Esophagus squamous epithelium (tissue), 5 donors: ENCODE results near the gene ANKS1B. TPM values are rescaled to one million over a fixed set of nuclear protein-coding genes. Genes with fewer than 3 reads are reported as not detected.

Source experiments
- DNase-seq: peaks from one replicate; lab custom pipeline; 2025; lab: John Stamatoyannopoulos, UW
- H3K27ac ChIP-seq, 4 donors: fragments of 200-600 bp; sonication (generic); one replicate each; pipeline ENCODE4 v1.5.1; 2016 to 2019; ENCODE audit warnings: mild to moderate bottlenecking in 1 of 4
- H3K27me3 ChIP-seq, 4 donors: fragments of 200-600 bp; sonication (generic); 1 replicate in 3 of 4; 2 replicates in 1 of 4; pipeline versions ENCODE4 v1.5.1 to v1.6.0; 2017 to 2021; ENCODE audit warnings: antibody characterized with exemption in 1 of 4
- H3K36me3 ChIP-seq, 3 donors: fragments of 200-600 bp; sonication (generic); one replicate each; pipeline ENCODE4 v1.5.1; 2016 to 2019
- H3K4me1 ChIP-seq, 3 donors: fragments of 200-600 bp; sonication (generic); one replicate each; pipeline ENCODE4 v1.5.1; 2017 to 2019
- H3K4me3 ChIP-seq, 4 donors: fragments of 200-600 bp; sonication (generic); 1 replicate in 3 of 4; 2 replicates in 1 of 4; pipeline ENCODE4 v1.5.1; 2016 to 2019; ENCODE audit warnings: mild to moderate bottlenecking in 2 of 4, moderate library complexity in 1 of 4
- H3K9me3 ChIP-seq, 3 donors: fragments of 200-600 bp; sonication (generic); one replicate each; pipeline ENCODE4 v1.5.1; 2016 to 2019
- POLR2A ChIP-seq, 4 donors: fragments of 450-650 bp; IDR thresholded peaks; one replicate each; pipeline ENCODE4 v1.6.1; 2017; ENCODE audit warnings: antibody characterized with exemption in 4 of 4, mild to moderate bottlenecking in 4 of 4, moderate library complexity in 3 of 4
- WGBS, 2 donors: methylation state at CpG; one replicate each; pipeline ENCODE4 v1.1.5; 2018; 5-methylcytosine and 5-hydroxymethylcytosine counted together
- intact Hi-C: fragments of 100-400 bp; cut with DNase I; formaldehyde crosslinking; loops from one replicate; pipeline ENCODE4 v1.15.0; 2022
- total RNA-seq, 4 donors: library from RNA; depleted of rRNA; stranded (reverse); fragments of >200 nt; gene quantifications; one replicate each; pipeline ENCODE4 v1.1.0, GENCODE V29; 2016
- TF ChIP-seq, protein P1 (sequence below), 6 experiments: fragments of 450-650 bp in 4 of 6; fragments of 200-600 bp in 2 of 6; sonication (generic) in 2 of 6; IDR thresholded peaks; one replicate each; pipeline ENCODE4 v1.5.1; 2016 to 2019; ENCODE audit warnings: antibody characterized with exemption in 6 of 6, mild to moderate bottlenecking in 4 of 6, moderate library complexity in 4 of 6
- donor health status: DM: yes; HTN: yes; CAD: no.

Gene ANKS1B
- total RNA-seq, 4 donors from 2014 or later, result 1.6 to 15.8 (median 8.1) TPM

GRCh38 chr12:99552022-99552421 lies 432.7 kb downstream of the ANKS1B start:
- TF ChIP-seq, protein P1, sequence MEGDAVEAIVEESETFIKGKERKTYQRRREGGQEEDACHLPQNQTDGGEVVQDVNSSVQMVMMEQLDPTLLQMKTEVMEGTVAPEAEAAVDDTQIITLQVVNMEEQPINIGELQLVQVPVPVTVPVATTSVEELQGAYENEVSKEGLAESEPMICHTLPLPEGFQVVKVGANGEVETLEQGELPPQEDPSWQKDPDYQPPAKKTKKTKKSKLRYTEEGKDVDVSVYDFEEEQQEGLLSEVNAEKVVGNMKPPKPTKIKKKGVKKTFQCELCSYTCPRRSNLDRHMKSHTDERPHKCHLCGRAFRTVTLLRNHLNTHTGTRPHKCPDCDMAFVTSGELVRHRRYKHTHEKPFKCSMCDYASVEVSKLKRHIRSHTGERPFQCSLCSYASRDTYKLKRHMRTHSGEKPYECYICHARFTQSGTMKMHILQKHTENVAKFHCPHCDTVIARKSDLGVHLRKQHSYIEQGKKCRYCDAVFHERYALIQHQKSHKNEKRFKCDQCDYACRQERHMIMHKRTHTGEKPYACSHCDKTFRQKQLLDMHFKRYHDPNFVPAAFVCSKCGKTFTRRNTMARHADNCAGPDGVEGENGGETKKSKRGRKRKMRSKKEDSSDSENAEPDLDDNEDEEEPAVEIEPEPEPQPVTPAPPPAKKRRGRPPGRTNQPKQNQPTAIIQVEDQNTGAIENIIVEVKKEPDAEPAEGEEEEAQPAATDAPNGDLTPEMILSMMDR (IDR thresholded peaks at IDR 0.05), result no peak
- TF ChIP-seq POLR2A (IDR thresholded peaks at IDR 0.05), result no peak
- H3K9me3 ChIP-seq, result no peaks in the 10 kb centered on the region
- intact Hi-C loops, result no loop called here
- H3K36me3 ChIP-seq, result no peaks in the 10 kb centered on the region
- no peaks in the 10 kb centered on the region for H3K27me3 ChIP-seq
- H3K27ac ChIP-seq, result no peak overlapping the region
- no peak for DNase-seq
- 79 to 88% methylated on average over 1 of the region's 1 CpG for WGBS, 2 donors
- no peak overlapping the region for H3K4me3 ChIP-seq
- H3K4me1 ChIP-seq, result no peaks in the 10 kb centered on the region

DNA sequence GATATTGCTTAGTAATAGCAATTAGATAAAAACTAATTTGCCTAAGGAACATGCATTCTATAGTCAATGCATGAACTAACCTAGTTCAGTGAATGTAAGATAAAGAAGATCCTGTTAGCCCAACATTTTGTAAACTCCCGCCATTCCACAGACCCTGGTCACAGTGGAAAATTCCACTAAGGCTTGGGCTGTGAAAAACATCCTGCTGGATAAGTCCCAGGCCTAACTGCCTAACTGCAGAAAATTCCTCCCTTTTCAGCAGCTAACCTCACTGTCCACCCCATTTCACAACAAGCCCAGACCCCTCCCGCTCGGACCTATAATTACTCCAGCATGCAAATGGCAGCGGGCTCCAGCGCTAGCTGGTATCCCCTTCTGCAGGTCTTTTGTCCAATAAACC lies 435.1 kb downstream of the ANKS1B start:
- intact Hi-C loops, result no loop called here
- H3K27me3 ChIP-seq, result no peaks in the 10 kb centered on the region
- H3K9me3 ChIP-seq, result no peaks in the 10 kb centered on the region
- H3K4me1 ChIP-seq, result no peaks in the 10 kb centered on the region
- H3K27ac ChIP-seq, result no peak overlapping the region
- no peak for DNase-seq
- no peak overlapping the region for H3K4me3 ChIP-seq
- H3K36me3 ChIP-seq, result no peaks in the 10 kb centered on the region
- TF ChIP-seq, protein P1 (IDR thresholded peaks at IDR 0.05), result no peak
- no peak for TF ChIP-seq POLR2A (IDR thresholded peaks at IDR 0.05)
- 89 to 94% methylated on average over 5 of the region's 5 CpGs for WGBS, 2 donors

DNA sequence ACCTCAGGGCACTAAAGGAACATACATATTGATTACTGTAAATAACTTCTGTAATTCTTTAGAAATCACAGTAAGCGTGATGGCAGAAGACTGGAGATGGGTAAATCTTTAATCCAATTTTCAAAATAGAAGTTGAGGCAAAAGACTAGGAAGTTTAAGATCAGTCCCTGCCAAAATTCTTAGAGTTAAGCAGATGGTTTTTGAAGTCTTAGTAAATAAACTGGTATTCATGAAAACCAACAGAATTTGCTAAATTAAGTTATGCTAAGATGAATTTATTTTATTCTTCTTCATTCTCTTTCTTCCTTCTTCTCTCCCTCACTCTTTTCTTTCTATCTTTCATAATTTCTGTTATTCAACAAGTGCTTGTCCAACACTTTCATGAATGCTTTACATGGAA lies 435.5 kb downstream of the ANKS1B start:
- WGBS, 2 donors, result 71 to 80% methylated on average over 1 of the region's 1 CpG
- TF ChIP-seq, protein P1 (IDR thresholded peaks at IDR 0.05), result no peak
- TF ChIP-seq POLR2A (IDR thresholded peaks at IDR 0.05), result no peak
- DNase-seq, result no peak
- Histone ChIP-seq H3K9me3 (no peaks in the 10 kb centered on the region), H3K4me3 (no peak overlapping the region), H3K4me1 (no peaks in the 10 kb centered on the region), H3K36me3 (no peaks in the 10 kb centered on the region), H3K27me3 (no peaks in the 10 kb centered on the region), H3K27ac (no peak overlapping the region)
- intact Hi-C loops, result no loop called here

GRCh38 chr12:99544457-99544856 lies 440.3 kb downstream of the ANKS1B start:
- intact Hi-C loops, result no loop called here
- WGBS, 2 donors, result 60 to 79% methylated on average over 1 of the region's 1 CpG
- H3K27ac ChIP-seq, result no peak overlapping the region
- no peak overlapping the region for H3K4me3 ChIP-seq
- TF ChIP-seq POLR2A (IDR thresholded peaks at IDR 0.05), result no peak
- TF ChIP-seq, protein P1 (IDR thresholded peaks at IDR 0.05), result no peak
- H3K36me3 ChIP-seq, result no peaks in the 10 kb centered on the region
- H3K9me3 ChIP-seq, result no peaks in the 10 kb centered on the region
- DNase-seq, result no peak
- H3K4me1 ChIP-seq, result no peaks in the 10 kb centered on the region
- H3K27me3 ChIP-seq, result no peaks in the 10 kb centered on the region

DNA sequence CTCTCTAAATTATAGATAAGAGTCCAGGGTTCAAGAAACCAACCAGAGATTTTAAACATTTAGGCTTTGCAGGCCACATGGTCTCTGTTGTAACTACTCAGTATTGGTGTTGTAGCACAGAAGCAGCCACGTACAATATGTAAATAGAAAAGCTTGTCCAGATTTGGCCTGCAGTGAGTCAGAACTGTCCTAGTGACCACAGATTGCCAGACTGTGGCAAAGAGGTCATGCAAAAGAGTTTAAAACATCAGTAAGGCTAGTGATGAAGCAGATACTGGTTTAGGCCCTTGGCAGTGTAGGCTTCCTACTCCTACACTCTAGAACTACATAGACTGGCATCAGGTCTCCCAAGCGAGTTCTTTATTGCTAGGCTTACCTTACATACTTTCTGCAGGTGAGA lies 454.8 kb downstream of the ANKS1B start:
- H3K27ac ChIP-seq, result no peak overlapping the region
- H3K27me3 ChIP-seq, result no peaks in the 10 kb centered on the region
- intact Hi-C loops, result no loop called here
- no peak overlapping the region for H3K4me3 ChIP-seq
- TF ChIP-seq POLR2A (IDR thresholded peaks at IDR 0.05), result no peak
- TF ChIP-seq, protein P1 (IDR thresholded peaks at IDR 0.05), result no peak
- H3K4me1 ChIP-seq, result no peaks in the 10 kb centered on the region
- no peak for DNase-seq
- no peaks in the 10 kb centered on the region for H3K9me3 ChIP-seq
- WGBS, 2 donors, result 64 to 67% methylated on average over 2 of the region's 2 CpGs
- H3K36me3 ChIP-seq, result no peaks in the 10 kb centered on the region
